ENCODE results near the gene SPATA2L. TPM values are rescaled to one million over a fixed set of nuclear protein-coding genes. Genes with fewer than 3 reads are reported as not detected.

SPATA2L gene
- total and polyA plus RNA-seq, 2 of the 8 experiments (the other 6 are each of a cell fraction or from before 2014, with no cell fraction given): 9.3 to 12.5 TPM

- no peak for TF ChIP-seq CBX8 (IDR thresholded peaks at IDR 0.05; ENCODE audit: borderline replicate concordance, low read depth, low read length)
- TF ChIP-seq CTBP2 (IDR thresholded peaks at IDR 0.05; ENCODE audit: borderline replicate concordance, insufficient read depth, insufficient read length, low read length): no peak
- TF ChIP-seq CHD1 (IDR thresholded peaks at IDR 0.05; ENCODE audit: low read depth, low read length): no peak
- TF ChIP-seq, protein P1, sequence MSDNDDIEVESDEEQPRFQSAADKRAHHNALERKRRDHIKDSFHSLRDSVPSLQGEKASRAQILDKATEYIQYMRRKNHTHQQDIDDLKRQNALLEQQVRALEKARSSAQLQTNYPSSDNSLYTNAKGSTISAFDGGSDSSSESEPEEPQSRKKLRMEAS (IDR thresholded peaks at IDR 0.05): peak; percentile 89
- peak; percentile 26 for TF ChIP-seq RNF2 (IDR thresholded peaks at IDR 0.05; ENCODE audit: borderline replicate concordance, low read depth, low read length, missing control alignments, poor library complexity, severe bottlenecking)
- no peak for TF ChIP-seq SRF (IDR thresholded peaks at IDR 0.05; ENCODE audit: low read depth, low read length)
- TF ChIP-seq, protein P2, sequence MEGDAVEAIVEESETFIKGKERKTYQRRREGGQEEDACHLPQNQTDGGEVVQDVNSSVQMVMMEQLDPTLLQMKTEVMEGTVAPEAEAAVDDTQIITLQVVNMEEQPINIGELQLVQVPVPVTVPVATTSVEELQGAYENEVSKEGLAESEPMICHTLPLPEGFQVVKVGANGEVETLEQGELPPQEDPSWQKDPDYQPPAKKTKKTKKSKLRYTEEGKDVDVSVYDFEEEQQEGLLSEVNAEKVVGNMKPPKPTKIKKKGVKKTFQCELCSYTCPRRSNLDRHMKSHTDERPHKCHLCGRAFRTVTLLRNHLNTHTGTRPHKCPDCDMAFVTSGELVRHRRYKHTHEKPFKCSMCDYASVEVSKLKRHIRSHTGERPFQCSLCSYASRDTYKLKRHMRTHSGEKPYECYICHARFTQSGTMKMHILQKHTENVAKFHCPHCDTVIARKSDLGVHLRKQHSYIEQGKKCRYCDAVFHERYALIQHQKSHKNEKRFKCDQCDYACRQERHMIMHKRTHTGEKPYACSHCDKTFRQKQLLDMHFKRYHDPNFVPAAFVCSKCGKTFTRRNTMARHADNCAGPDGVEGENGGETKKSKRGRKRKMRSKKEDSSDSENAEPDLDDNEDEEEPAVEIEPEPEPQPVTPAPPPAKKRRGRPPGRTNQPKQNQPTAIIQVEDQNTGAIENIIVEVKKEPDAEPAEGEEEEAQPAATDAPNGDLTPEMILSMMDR (IDR thresholded peaks at IDR 0.05; ENCODE audit: control extremely low read depth in 1 of 3, insufficient read depth in 1 of 3, low read depth in 1 of 3, low read length in 3 of 3): peak; percentile 46 to 66 (median 53)
- TF ChIP-seq RAD21 (IDR thresholded peaks at IDR 0.05 in 1 of 2, conservative IDR thresholded peaks at IDR 0.05 in 1 of 2; ENCODE audit: low read depth in 2 of 2, low read length in 2 of 2): peak; percentile 26 to 53; a peak in 3 of 4 replicates
- peak; percentile 31 for TF ChIP-seq KDM4A (IDR thresholded peaks at IDR 0.05; ENCODE audit: low read depth, low read length, severe bottlenecking)
These were observed 668 bp downstream of the SPATA2L start (continued) for GRCh38 chr16:89700649-89701424.

All from H1 (cell line).